Measurements from ENCODE around the gene IL17RA.

The IL17RA gene

GRCh38 chr22:17161991-17162390 lies 77.2 kb downstream of the IL17RA start:
- DNase-seq = no peak

- DNase-seq = no peak
Measured at GRCh38 chr22:17162731-17163130, 77.9 kb downstream of the IL17RA start.

GRCh38 chr22:17164392-17165024 lies 79.7 kb downstream of the IL17RA start:
- DNase-seq = no peak

Measured in NCI-H2029 (cell line).